HPDE6-E6E7 (cell line): Measurements from ENCODE around the gene VTCN1.

ENCODE experiments used
- DNase-seq: peaks from one replicate; pipeline ENCODE4 v3.0.0; 2011; ENCODE audit warnings: missing footprints; ENCODE audit errors: extremely low spot score

VTCN1 gene

GRCh38 chr1:117096951-117097408 is 113.7 kb downstream of the VTCN1 start:
- no peak for DNase-seq

GRCh38 chr1:117094841-117095604 is 115.7 kb downstream of the VTCN1 start:
- no peak for DNase-seq

DNA sequence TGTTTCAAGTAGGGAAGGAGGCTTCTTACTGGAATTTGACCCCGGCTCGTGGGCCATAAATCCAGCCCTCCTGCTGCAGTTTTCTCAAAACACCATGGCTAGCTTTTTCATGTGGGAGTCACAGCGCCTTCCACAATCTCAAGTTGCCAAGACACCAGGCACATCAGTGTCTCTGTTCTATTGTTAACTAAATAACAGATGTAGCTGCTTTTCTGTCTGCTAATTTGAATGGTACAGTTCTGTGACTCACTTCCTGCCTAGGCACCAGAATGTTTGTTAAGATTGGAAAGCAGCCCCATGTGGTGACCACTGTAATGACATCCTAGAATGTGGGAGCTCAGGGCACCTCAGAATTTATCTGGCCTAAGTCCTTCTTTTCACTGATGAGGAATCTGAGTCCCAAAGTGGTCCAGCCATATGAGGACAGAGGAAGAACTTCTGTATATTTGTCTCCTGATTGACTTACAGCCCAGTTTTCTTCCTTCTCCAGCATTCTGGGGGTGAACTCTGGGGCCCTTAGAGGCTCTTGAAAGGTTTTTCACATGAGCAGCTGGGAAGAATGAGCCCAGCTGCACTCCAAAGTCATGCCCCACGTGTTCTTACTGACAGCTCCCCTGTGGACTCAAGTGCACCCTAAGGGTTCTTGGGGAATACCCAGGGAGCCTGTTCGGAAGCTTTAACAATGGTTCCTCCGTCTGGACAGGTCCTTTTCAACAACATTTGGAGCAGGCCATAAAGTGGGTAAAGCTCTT is 116.7 kb downstream of the VTCN1 start:
- DNase-seq: peak; percentile 74
